Heart right ventricle (tissue), 16 donors: ENCODE data around the gene SSC5D. TPM values are rescaled to one million over a fixed set of nuclear protein-coding genes. Genes with fewer than 3 reads are reported as not detected.

Source experiments
- ATAC-seq, 8 donors: fragments of 200-7000 bp; cut with Tn5 transposase; one replicate each; pipeline ENCODE4 v1.9.1; 2020; ENCODE audit warnings: mild to moderate bottlenecking in 8 of 8, moderate library complexity in 8 of 8, moderate number of reproducible peaks in 1 of 8
- DNase-seq, 2 donors: peaks; one replicate each; pipeline ENCODE4 v3.0.0-alpha.2; 2020
- H3K27ac ChIP-seq, 10 donors: fragments of 200-600 bp; sonication (generic) in 2 of 10; one replicate each; pipeline versions ENCODE4 v1.5.0 to v1.8.0; 2020 to 2022; ENCODE audit warnings: mild to moderate bottlenecking in 3 of 10
- H3K27me3 ChIP-seq, 7 donors: fragments of 200-600 bp; one replicate each; pipeline ENCODE4 v1.8.0; 2021 to 2022; ENCODE audit warnings: mild to moderate bottlenecking in 2 of 7
- H3K36me3 ChIP-seq, 9 donors: fragments of 200-600 bp; sonication (generic) in 1 of 9; one replicate each; pipeline versions ENCODE4 v1.5.0 to v1.8.0; 2020 to 2022; ENCODE audit warnings: mild to moderate bottlenecking in 2 of 9
- H3K4me1 ChIP-seq, 9 donors: fragments of 200-600 bp; sonication (generic) in 1 of 9; one replicate each; pipeline versions ENCODE4 v1.5.0 to v1.8.0; 2020 to 2022; ENCODE audit warnings: mild to moderate bottlenecking in 4 of 9
- H3K4me3 ChIP-seq, 10 donors: fragments of 200-600 bp; sonication (generic) in 2 of 10; one replicate each; pipeline versions ENCODE4 v1.5.0 to v1.8.0; 2020 to 2022; ENCODE audit warnings: mild to moderate bottlenecking in 7 of 10, moderate library complexity in 2 of 10
- H3K9me3 ChIP-seq, 11 donors: fragments of 200-600 bp in 10 of 11; sonication (generic) in 2 of 11; one replicate each; pipeline versions ENCODE4 v1.5.0 to v1.8.0; 2013 to 2022; ENCODE audit warnings: mild to moderate bottlenecking in 2 of 11, control low read depth in 1 of 11, moderate library complexity in 1 of 11
- CTCF ChIP-seq, 9 donors: fragments of 200-600 bp; sonication (generic) in 2 of 9; IDR thresholded peaks; one replicate each; pipeline versions ENCODE4 v1.5.0 to v1.8.0; 2021 to 2022; ENCODE audit warnings: antibody characterized with exemption in 9 of 9, mild to moderate bottlenecking in 5 of 9, moderate library complexity in 1 of 9
- WGBS, 2 donors: extraction: QIAGEN DNeasy Blood & Tissue Kit; methylation state at CpG; one replicate each; pipeline ENCODE4 v1.1.7; 2013; ENCODE audit warnings: inconsistent platforms in 1 of 2; 5-methylcytosine and 5-hydroxymethylcytosine counted together
- intact Hi-C, 10 donors: fragments of 100-400 bp; cut with DNase I; formaldehyde crosslinking; loops; one replicate each; pipeline versions ENCODE4 v1.11.1 to v1.14.2; 2022
- polyA plus RNA-seq, 2 donors: library from polyadenylated mRNA; stranded (reverse); fragments of 200-250 nt; gene quantifications; one replicate each; pipeline ENCODE4 v1.2.3, GENCODE V29; 2013
- total RNA-seq, 10 donors: library from RNA; stranded (reverse); fragmentation: NEBNext Ultra II Directional in 3 of 10; extraction: Animal tissue kit (Norgen Biotek cat#: 25700) in 3 of 10; gene quantifications; one replicate each; pipeline versions ENCODE4 v1.2.1 to v1.2.4, GENCODE V29; 2021 to 2023
- donor health status: Arrhythmogenic right ventricular cardiomyopathy.
- donor health status: ischemic (EF 13 %, LVEDD 7.1; RV severe dilation, severe dysfunction).
- donor health status: healthy with polysubstance abuse.
- donor health status: DM: no; HTN: yes; CAD: no.
- donor health status: DM: no; HTN: no; CAD: no.
- donor health status: ischemic (EF 25% LVEDD 6.9; RV normal size, moderate dysfunction).
- donor health status: ischemic (EF 25% LVEDD 5.7; RV mildly dilated, moderate dysfunction).
- donor health status: healthy.
- donor health status: DM: yes; HTN: yes; CAD: no.
- donor health status: Ischemic cardiomyopathy.
- donor health status: ischemic (EF 35%, LVEDD 5.7; RV mildly dilated, moderate dysfunction).
- donor health status: nonischemic (EF 11% LVEDD 7.7; RV severe dilation, severe dysfunction).
- donor health status: DM: yes; HTN: yes; CAD: no.
- donor health status: PGD.
- donor health status: ischemic (EF 29% LVEDD 5.4; RV normal size, mild dysfunction).
- donor health status: nonischemic (EF 23%, LVEDD 6.1; RV moderate dilation, normal function).

The SSC5D gene
- total and polyA plus RNA-seq, 12 donors = 0.72 to 6.5 (median 3.6) TPM

DNA sequence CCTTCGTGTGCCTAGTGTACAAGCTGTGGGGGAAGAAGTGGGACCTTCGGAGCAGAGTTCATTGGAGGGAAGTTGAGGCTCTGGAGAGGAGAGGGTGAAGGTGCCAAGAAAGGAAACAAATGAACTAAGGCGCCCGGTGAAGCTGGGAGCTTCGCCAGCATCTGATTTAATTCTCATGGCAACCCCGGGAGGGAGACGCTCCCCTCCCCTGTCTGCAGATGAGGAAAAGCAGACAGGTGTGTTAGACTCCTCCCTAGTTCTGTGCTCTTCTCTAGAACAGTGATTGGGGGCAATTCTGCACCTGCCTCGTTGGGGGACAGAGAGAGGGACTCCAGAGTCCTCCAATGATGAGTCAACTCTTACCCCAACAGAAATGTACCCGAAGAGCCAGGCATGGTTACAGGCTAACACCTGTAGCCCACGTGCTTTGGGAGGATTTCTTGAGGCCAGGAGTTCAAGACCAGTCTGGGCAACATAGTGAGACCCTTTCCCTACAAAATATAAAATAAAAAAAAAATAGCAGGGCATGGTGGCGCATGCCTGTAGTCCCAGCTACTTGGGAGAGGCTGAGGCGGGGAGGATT, 4.2 kb downstream of the SSC5D start:
- Histone ChIP-seq H3K27ac (peak overlapping the region in 7 of 10 donors; percentile 12 to 96 (median 88)), H3K9me3 (no peaks in the 10 kb centered on the region), H3K4me1 (peaks cover 10 to 48% (median 20%) of the 10 kb centered on the region in 9 donors), H3K36me3 (peaks cover 0 to 16% (median 0%) of the 10 kb centered on the region in 9 donors), H3K4me3 (no peak overlapping the region), H3K27me3 (peaks cover 0 to 25% (median 4%) of the 10 kb centered on the region in 7 donors)
- ATAC-seq (no peak), DNase-seq (no peak)
- 54% methylated on average over 12 of the region's 12 CpGs for WGBS, 2 donors
- no peak for TF ChIP-seq CTCF (IDR thresholded peaks at IDR 0.05)
- intact Hi-C loops = no loop called here

- Histone ChIP-seq H3K27ac (peak overlapping the region; percentile 80 to 97 (median 89)), H3K9me3 (no peaks in the 10 kb centered on the region), H3K27me3 (peaks cover 0 to 25% (median 4%) of the 10 kb centered on the region in 7 donors), H3K4me1 (peaks cover 6 to 42% (median 14%) of the 10 kb centered on the region in 9 donors), H3K36me3 (peaks cover 0 to 23% (median 0%) of the 10 kb centered on the region in 9 donors), H3K4me3 (peak overlapping the region in 9 of 10 donors; percentile 21 to 59 (median 55))
- peak in 1 of 2 donors; percentile 57 for DNase-seq
- intact Hi-C loops = no loop called here
- peak in 1 of 9 donors; percentile 7 for TF ChIP-seq CTCF (IDR thresholded peaks at IDR 0.05)
- ATAC-seq = peak in 7 of 8 donors; percentile 5 to 32 (median 21)
- WGBS, 2 donors = 31 to 33% methylated on average over 18 of the region's 18 CpGs
These were observed 4.9 kb downstream of the SSC5D start for GRCh38 chr19:55493052-55493644.

GRCh38 chr19:55493645-55494171, 5.5 kb downstream of the SSC5D start:
- peaks cover 0 to 25% (median 4%) of the 10 kb centered on the region in 7 donors for H3K27me3 ChIP-seq
- DNase-seq (no peak), ATAC-seq (peak in 7 of 8 donors; percentile 7 to 52 (median 27))
- peaks cover 0 to 29% (median 0%) of the 10 kb centered on the region in 9 donors for H3K36me3 ChIP-seq
- no peak for TF ChIP-seq CTCF (IDR thresholded peaks at IDR 0.05)
- intact Hi-C loops = no loop called here
- WGBS, 2 donors = 19 to 25% methylated on average over 31 to 38 of the region's 38 CpGs
- peak overlapping the region; percentile 80 to 97 (median 89) for H3K27ac ChIP-seq
- peaks cover 6 to 39% (median 14%) of the 10 kb centered on the region in 9 donors for H3K4me1 ChIP-seq
- no peaks in the 10 kb centered on the region for H3K9me3 ChIP-seq
- peak overlapping the region in 9 of 10 donors; percentile 21 to 59 (median 55) for H3K4me3 ChIP-seq

- Histone ChIP-seq H3K4me3 (peak overlapping the region; percentile 2 to 59 (median 50)), H3K4me1 (peaks cover 6 to 39% (median 14%) of the 10 kb centered on the region in 9 donors), H3K27ac (peak overlapping the region; percentile 80 to 97 (median 89)), H3K36me3 (peaks cover 0 to 34% (median 0%) of the 10 kb centered on the region in 9 donors), H3K27me3 (peaks cover 0 to 25% (median 2%) of the 10 kb centered on the region in 7 donors), H3K9me3 (no peaks in the 10 kb centered on the region)
- ATAC-seq (peak; percentile 71 to 92 (median 88)), DNase-seq (peak; percentile 68 to 76)
- 22 to 35% methylated on average over 22 of the region's 22 CpGs for WGBS, 2 donors
- intact Hi-C loops = no loop called here
- TF ChIP-seq CTCF (IDR thresholded peaks at IDR 0.05) = no peak
These were observed 6.0 kb downstream of the SSC5D start for GRCh38 chr19:55494172-55494761.
